Fibroblast of pulmonary artery (primary cell): ENCODE results near the gene CPNE4.

Experiments
- DNase-seq: peaks from one replicate; pipeline ENCODE4 v3.0.0-alpha.2; 2010; ENCODE audit warnings: low read depth
- H3K4me3 ChIP-seq: replicated peaks from 2 replicates; pipeline ENCODE4 v1.5.1; 2011; ENCODE audit warnings: low read depth, mild to moderate bottlenecking, control low read depth, low read length, moderate library complexity
- CTCF ChIP-seq: IDR thresholded peaks from 2 replicates; pipeline ENCODE4 v1.5.1; 2011; ENCODE audit warnings: mild to moderate bottlenecking, control low read depth, low read length, inconsistent platforms; ENCODE audit errors: missing control alignments

CPNE4 gene

GRCh38 chr3:132020058-132020457 lies 14.8 kb downstream of the CPNE4 start:
- DNase-seq: no peak
- no peak for TF ChIP-seq CTCF
- no peak overlapping the region for H3K4me3 ChIP-seq

GRCh38 chr3:132017137-132017536 lies 17.7 kb downstream of the CPNE4 start:
- DNase-seq: no peak
- H3K4me3 ChIP-seq: no peak overlapping the region
- TF ChIP-seq CTCF: no peak

- no peak overlapping the region for H3K4me3 ChIP-seq
- TF ChIP-seq CTCF: no peak
- DNase-seq: peak; percentile 6
These were observed 18.5 kb downstream of the CPNE4 start for GRCh38 chr3:132016061-132017041.

GRCh38 chr3:132014105-132014504 lies 20.7 kb downstream of the CPNE4 start:
- H3K4me3 ChIP-seq: no peak overlapping the region
- TF ChIP-seq CTCF: no peak
- no peak for DNase-seq

GRCh38 chr3:132009241-132009640 lies 25.6 kb downstream of the CPNE4 start:
- no peak for DNase-seq
- no peak overlapping the region for H3K4me3 ChIP-seq

GRCh38 chr3:132008837-132009236 lies 26.0 kb downstream of the CPNE4 start:
- H3K4me3 ChIP-seq: no peak overlapping the region
- no peak for TF ChIP-seq CTCF
- DNase-seq: no peak

More at GRCh38 chr3:132009241-132009640, 25.6 kb downstream of the CPNE4 start:
- no peak for TF ChIP-seq CTCF
